H1 (cell line): Measurements from ENCODE around the gene PROSER1. TPM values are rescaled to one million over a fixed set of nuclear protein-coding genes. Genes with fewer than 3 reads are reported as not detected.

Source experiments
- CTCF ChIA-PET: fragments of 300-600 bp; sonication (Branson Sonifier 250); formaldehyde crosslinking; loops from one replicate; lab custom pipeline; 2021; ENCODE audit not compliant: partially characterized antibody; lab: Charles Lee
- POLR2A ChIA-PET: fragments of 300-600 bp; sonication (Branson Sonifier 250); formaldehyde crosslinking; loops from one replicate; lab custom pipeline; 2021; ENCODE audit warnings: inconsistent platforms; ENCODE audit not compliant: partially characterized antibody; lab: Charles Lee
- DNase-seq, 2 experiments: peaks; one replicate each; pipeline versions ENCODE4 v3.0.0 to v3.0.0-alpha.2; 2010 to 2022; ENCODE audit warnings: low spot score in 2 of 2, low read depth in 1 of 2, mixed read lengths in 1 of 2
- FAIRE-seq: peaks from 2 replicates; lab custom pipeline; 2011; peaks lifted over from hg19 to GRCh38; lab: Jason Lieb, UNC
- H2AFZ ChIP-seq: 2 replicates; pipeline ENCODE4 v1.8.1; 2012; ENCODE audit warnings: low read length, inconsistent platforms
- H2AK5ac ChIP-seq: 2 replicates; pipeline ENCODE4 v1.6.1; 2013; ENCODE audit warnings: low read depth, low read length
- H2BK120ac ChIP-seq: replicated peaks from 2 replicates; pipeline ENCODE3; 2013; ENCODE audit warnings: low read depth, low read length, inconsistent platforms
- H2BK12ac ChIP-seq: 2 replicates; pipeline ENCODE4 v1.6.1; 2013; ENCODE audit warnings: low read depth, low read length
- H2BK15ac ChIP-seq: 2 replicates; pipeline ENCODE4 v1.6.1; 2013; ENCODE audit warnings: low read length
- H2BK20ac ChIP-seq: 2 replicates; pipeline ENCODE4 v1.6.1; 2013; ENCODE audit warnings: low read length
- H2BK5ac ChIP-seq: 2 replicates; pipeline ENCODE4 v1.6.1; 2013; ENCODE audit warnings: low read depth, low read length
- H3K14ac ChIP-seq: 2 replicates; pipeline ENCODE4 v1.6.1; 2013; ENCODE audit warnings: inconsistent platforms; ENCODE audit not compliant: insufficient read length
- H3K18ac ChIP-seq: 2 replicates; pipeline ENCODE4 v1.6.1; 2013; ENCODE audit warnings: low read length; ENCODE audit errors: extremely low read depth
- H3K23ac ChIP-seq: 2 replicates; pipeline ENCODE4 v1.6.1; 2013; ENCODE audit warnings: inconsistent platforms; ENCODE audit not compliant: insufficient read length
- H3K23me2 ChIP-seq: 2 replicates; pipeline ENCODE4 v1.6.1; 2013; ENCODE audit warnings: low read depth, low read length
- H3K27ac ChIP-seq: 2 replicates; pipeline ENCODE4 v1.6.1; 2011; ENCODE audit warnings: low read depth, low read length, inconsistent platforms
- H3K27me3 ChIP-seq, 4 experiments: replicated peaks in 1 of 4; 1 replicate in 1 of 4; 2 replicates in 3 of 4; pipeline versions ENCODE4 v1.6.1 to v1.8.1; 2011 to 2013; ENCODE audit warnings: low read length in 3 of 4, mild to moderate bottlenecking in 3 of 4, inconsistent platforms in 2 of 4, mixed read lengths in 2 of 4, moderate library complexity in 1 of 4; ENCODE audit not compliant: control insufficient read depth in 3 of 4, insufficient read depth in 3 of 4; ENCODE audit errors: extremely low read depth in 1 of 4
- H3K36me3 ChIP-seq, 4 experiments: 2 replicates each; pipeline versions ENCODE4 v1.6.1 to v1.8.1; 2011 to 2013; ENCODE audit warnings: mild to moderate bottlenecking in 4 of 4, low read length in 3 of 4, moderate library complexity in 2 of 4, control low read depth in 1 of 4, inconsistent platforms in 1 of 4; ENCODE audit not compliant: insufficient read depth in 4 of 4, control insufficient read depth in 2 of 4
- H3K4ac ChIP-seq: replicated peaks from 2 replicates; pipeline ENCODE3; 2013; ENCODE audit warnings: low read length, low read depth, mixed read lengths, inconsistent platforms; ENCODE audit not compliant: insufficient read length
- H3K4me1 ChIP-seq, 4 experiments: replicated peaks in 1 of 4; 1 replicate in 1 of 4; 2 replicates in 3 of 4; pipeline versions ENCODE4 v1.6.1 to v1.8.1; 2011 to 2013; ENCODE audit warnings: low read length in 3 of 4, inconsistent platforms in 2 of 4, mixed read lengths in 1 of 4; ENCODE audit not compliant: insufficient read depth in 4 of 4, control insufficient read depth in 3 of 4
- H3K4me2 ChIP-seq, 2 experiments: 2 replicates each; pipeline versions ENCODE4 v1.6.1 to v1.8.1; 2011 to 2013; ENCODE audit warnings: low read depth in 2 of 2, low read length in 2 of 2, control low read depth in 1 of 2, inconsistent platforms in 1 of 2, mild to moderate bottlenecking in 1 of 2; ENCODE audit not compliant: insufficient read depth in 1 of 2
- H3K4me3 ChIP-seq, 4 experiments: fragments of 200-600, 300-600 bp in 1 of 4; sonication (generic), shearing (Covaris generic), sonication (Bioruptor Twin) in 1 of 4; 2 replicates each; pipeline versions ENCODE4 v1.5.1 to v1.8.1; 2011 to 2016; ENCODE audit warnings: low read length in 4 of 4, low read depth in 3 of 4, control low read depth in 2 of 4, inconsistent platforms in 2 of 4, mild to moderate bottlenecking in 2 of 4, mixed read lengths in 1 of 4, moderate library complexity in 1 of 4; ENCODE audit not compliant: insufficient read depth in 2 of 4; ENCODE audit errors: extremely low read depth in 1 of 4
- H3K56ac ChIP-seq: replicated peaks from 2 replicates; pipeline ENCODE3; 2013; ENCODE audit warnings: low read depth, mild to moderate bottlenecking, mixed read lengths, low read length, inconsistent platforms; ENCODE audit not compliant: insufficient read length
- H3K79me1 ChIP-seq: 2 replicates; pipeline ENCODE4 v1.6.1; 2013; ENCODE audit warnings: low read depth, low read length, control low read depth
- H3K79me2 ChIP-seq, 2 experiments: 2 replicates each; pipeline versions ENCODE4 v1.6.1 to v1.8.1; 2012 to 2013; ENCODE audit warnings: low read length in 2 of 2, mild to moderate bottlenecking in 2 of 2, inconsistent platforms in 1 of 2; ENCODE audit not compliant: insufficient read depth in 2 of 2, control insufficient read depth in 1 of 2
- H3K9ac ChIP-seq, 4 experiments: replicated peaks in 1 of 4; 1 replicate in 1 of 4; 2 replicates in 3 of 4; pipeline versions ENCODE4 v1.6.1 to v1.8.1; 2011 to 2013; ENCODE audit warnings: low read depth in 3 of 4, low read length in 3 of 4, control low read depth in 2 of 4, mild to moderate bottlenecking in 2 of 4, moderate library complexity in 2 of 4, inconsistent platforms in 1 of 4; ENCODE audit errors: extremely low read depth in 1 of 4
- H3K9me3 ChIP-seq, 2 experiments: 2 replicates each; pipeline versions ENCODE4 v1.6.1 to v1.8.1; 2012 to 2013; ENCODE audit warnings: mild to moderate bottlenecking in 2 of 2, moderate library complexity in 2 of 2, control low read depth in 1 of 2, inconsistent platforms in 1 of 2, low read depth in 1 of 2, low read length in 1 of 2, mixed read lengths in 1 of 2; ENCODE audit not compliant: insufficient read depth in 2 of 2
- H4K20me1 ChIP-seq, 2 experiments: replicated peaks in 1 of 2; 2 replicates each; pipeline versions ENCODE3 to v1.8.1; 2011 to 2013; ENCODE audit warnings: inconsistent platforms in 2 of 2, low read length in 2 of 2, mild to moderate bottlenecking in 1 of 2; ENCODE audit not compliant: insufficient read depth in 2 of 2, control insufficient read depth in 1 of 2
- H4K5ac ChIP-seq: 2 replicates; pipeline ENCODE4 v1.6.1; 2013; ENCODE audit warnings: low read length, low read depth, mixed read lengths, inconsistent platforms; ENCODE audit not compliant: insufficient read length
- H4K8ac ChIP-seq: 2 replicates; pipeline ENCODE4 v1.8.0; 2013; ENCODE audit warnings: mild to moderate bottlenecking, moderate library complexity, low read length, inconsistent platforms; ENCODE audit not compliant: insufficient read depth; ENCODE audit errors: extremely low read depth
- H4K91ac ChIP-seq: replicated peaks from 2 replicates; pipeline ENCODE3; 2013; ENCODE audit warnings: low read length, mixed read lengths, inconsistent platforms; ENCODE audit not compliant: insufficient read length
- JUND ChIP-seq: IDR thresholded peaks from 2 replicates; pipeline ENCODE4 v1.6.1; 2011; ENCODE audit warnings: mild to moderate bottlenecking, improper control_type of control experiment, low read length
- RAD21 ChIP-seq, 2 experiments: IDR thresholded peaks in 1 of 2; conservative IDR thresholded peaks in 1 of 2; 2 replicates each; pipeline ENCODE4 v1.6.1; 2011; ENCODE audit warnings: low read depth in 2 of 2, low read length in 2 of 2, improper control_type of control experiment in 1 of 2, inconsistent platforms in 1 of 2, mild to moderate bottlenecking in 1 of 2, moderate library complexity in 1 of 2
- SP4 ChIP-seq: IDR thresholded peaks from 2 replicates; pipeline ENCODE4 v1.6.1; 2012; ENCODE audit warnings: low read length, inconsistent platforms
- WGBS, 2 experiments: shearing (Covaris generic) in 1 of 2; methylation state at CpG; one replicate each; pipeline versions ENCODE4 v1.1.6 to v1.1.7; 2013 to 2015; ENCODE audit warnings: low lambda C conversion rate in 2 of 2, mixed read lengths in 2 of 2, inconsistent platforms in 1 of 2, low coverage in 1 of 2, missing lambda C conversion rate in 1 of 2; ENCODE audit not compliant: insufficient replicate concordance in 2 of 2, insufficient coverage in 1 of 2, insufficient read length in 1 of 2; ENCODE audit errors: extremely low coverage in 1 of 2, missing lambda C conversion rate in 1 of 2; 5-methylcytosine and 5-hydroxymethylcytosine counted together
- polyA plus RNA-seq, 7 experiments: library from polyadenylated mRNA; depleted of rRNA in 3 of 7; stranded (reverse) in 5 of 7; unstranded in 2 of 7; fragments of >200 nt in 5 of 7; fragments of 200-250 nt in 2 of 7; gene quantifications; 1 replicate in 5 of 7; 2 replicates in 1 of 7; 4 replicates in 1 of 7; pipeline versions ENCODE4 v1.2.1 to v1.2.3, GENCODE V29; 2011 to 2013; ENCODE audit warnings: missing spikeins in 2 of 7, mixed read lengths in 2 of 7
- total RNA-seq: library from RNA; stranded (reverse); fragmentation: NEBNext Ultra II Directional; extraction: Animal tissue kit (Norgen Biotek cat#: 25700); gene quantifications from 2 replicates; pipeline ENCODE4 v1.2.1, GENCODE V29; 2021

PROSER1 gene
- total and polyA plus RNA-seq, 2 of the 8 experiments (the other 6 are each of a cell fraction or from before 2014, with no cell fraction given) = 99.2 to 116 TPM

DNA sequence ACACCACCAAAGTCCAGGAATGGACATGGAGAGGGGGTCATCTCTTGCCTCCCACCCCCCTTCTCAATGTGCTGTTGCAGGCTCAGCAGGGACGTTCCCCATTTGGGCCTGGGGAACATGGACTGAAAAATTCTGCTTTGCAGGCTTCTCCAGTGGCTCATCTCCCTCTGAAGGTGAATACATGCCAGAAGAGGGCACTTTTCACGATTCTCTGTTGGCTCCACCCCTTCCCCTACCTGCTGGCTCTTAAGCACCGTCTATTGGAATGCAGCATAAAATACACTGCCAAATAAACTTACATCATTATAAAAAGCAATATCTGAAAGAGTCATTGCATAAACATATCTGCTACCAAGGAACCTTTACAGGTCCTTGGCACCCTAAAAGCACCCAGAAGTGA is 36.1 kb upstream of the PROSER1 start:
- Histone ChIP-seq H4K8ac (no peak overlapping the region; the same call in 1 of the 2 replicates), H2BK5ac (no peak overlapping the region), H3K27me3 (no peaks in the 10 kb centered on the region), H3K18ac (no peak overlapping the region; the same call in 1 of the 2 replicates), H3K23ac (no peak overlapping the region), H4K5ac (no peak overlapping the region), H3K56ac (no peak overlapping the region), H3K4ac (no peak overlapping the region), H3K79me1 (no peaks in the 10 kb centered on the region), H3K9me3 (no peaks in the 10 kb centered on the region), H3K4me3 (no peak overlapping the region), H2BK15ac (no peak overlapping the region), H2BK20ac (no peak overlapping the region), H3K4me2 (no peak overlapping the region), H4K91ac (peak overlapping the region; percentile 61), H3K23me2 (no peaks in the 10 kb centered on the region), H3K27ac (no peak overlapping the region), H2BK120ac (no peak overlapping the region), H3K79me2 (no peaks in the 10 kb centered on the region), H3K4me1 (no peaks in the 10 kb centered on the region; a peak in 1 of 7 replicates), H2AK5ac (no peak overlapping the region), H4K20me1 (no peaks in the 10 kb centered on the region), H3K36me3 (no peaks in the 10 kb centered on the region), H2BK12ac (no peak overlapping the region), H2AFZ (no peak overlapping the region), H3K14ac (no peak overlapping the region), H3K9ac (no peak overlapping the region)
- no peak for FAIRE-seq
- POLR2A ChIA-PET = no interaction called here
- WGBS, 2 experiments = 64% methylated on average over 3 of the region's 3 CpGs; no CpG with 5 or more reads in 1 of the 2 experiments
- peak; percentile 12 to 15; a peak in 1 of 4 replicates for TF ChIP-seq RAD21 (IDR thresholded peaks at IDR 0.05 in 1 of 2, conservative IDR thresholded peaks at IDR 0.05 in 1 of 2; ENCODE audit: low read depth in 2 of 2, low read length in 2 of 2)
- no peak for TF ChIP-seq JUND
- no peak for TF ChIP-seq SP4
- no peak for DNase-seq
- CTCF ChIA-PET = interaction anchor here (1.1 to 1.2 kb wide), 2 partner anchors 11 to 42 kb away, joined by 3 to 4 read pairs; no protein-coding TSS in a partner anchor
